HUES48 (cell line): ENCODE measurements around the gene PABPC1L2A.
"Not testable (repeated sequence)": the region's sequence is repeated elsewhere in the genome, so short reads cannot be mapped to it uniquely, and the experiment has no call there.

Experiments
- H3K27ac ChIP-seq: one replicate; pipeline ENCODE4 v1.7.0; 2013; ENCODE audit warnings: low read depth, low read length, inconsistent platforms
- H3K27me3 ChIP-seq: 2 replicates; pipeline ENCODE4 v1.6.1; 2013; ENCODE audit warnings: mild to moderate bottlenecking, low read length; ENCODE audit not compliant: control insufficient read depth, insufficient read depth
- H3K36me3 ChIP-seq: 2 replicates; pipeline ENCODE4 v1.6.1; 2013; ENCODE audit warnings: low read length; ENCODE audit not compliant: control insufficient read depth, insufficient read depth
- H3K4me1 ChIP-seq: 2 replicates; pipeline ENCODE4 v1.6.1; 2013; ENCODE audit warnings: mild to moderate bottlenecking, low read length; ENCODE audit not compliant: control insufficient read depth, insufficient read depth
- H3K4me3 ChIP-seq: 2 replicates; pipeline ENCODE4 v1.5.1; 2013; ENCODE audit warnings: mild to moderate bottlenecking, low read depth, low read length
- H3K9ac ChIP-seq: 2 replicates; pipeline ENCODE4 v1.6.1; 2013; ENCODE audit warnings: mild to moderate bottlenecking, low read depth, low read length, moderate library complexity
- H3K9me3 ChIP-seq: 2 replicates; pipeline ENCODE4 v1.6.1; 2013; ENCODE audit warnings: low read length; ENCODE audit not compliant: control insufficient read depth, insufficient read depth

PABPC1L2A gene

GRCh38 chrX:73067761-73068466, 11.4 kb downstream of the PABPC1L2A start:
- not testable (repeated sequence) for H3K4me3 ChIP-seq, H3K9ac ChIP-seq, H3K27me3 ChIP-seq, H3K27ac ChIP-seq, H3K4me1 ChIP-seq, H3K36me3 ChIP-seq
- H3K9me3 ChIP-seq = peaks cover 32% of the 10 kb centered on the region

- no peak overlapping the region for H3K9ac ChIP-seq
- H3K4me3 ChIP-seq = no peak overlapping the region
- H3K36me3 ChIP-seq = no peaks in the 10 kb centered on the region
- no peaks in the 10 kb centered on the region for H3K4me1 ChIP-seq
- H3K27ac ChIP-seq = no peak overlapping the region
- no peaks in the 10 kb centered on the region for H3K27me3 ChIP-seq
- peaks cover 50% of the 10 kb centered on the region for H3K9me3 ChIP-seq
Measured at GRCh38 chrX:73028876-73029275, 50.4 kb downstream of the PABPC1L2A start.
